SU-DHL-6 (cell line): ENCODE measurements around the gene BCAS3.

Experiments
- EZH2phosphoT487 ChIP-seq: fragments of 200-600 bp; sonication (generic), shearing (Covaris generic); conservative IDR thresholded peaks from 2 replicates; pipeline ENCODE4 v1.6.1; 2018; ENCODE audit warnings: mild to moderate bottlenecking, antibody characterized with exemption, low read length, moderate library complexity, mixed read lengths
- TF ChIP-seq, protein P1 (sequence below): fragments of 200-600 bp; sonication (generic); IDR thresholded peaks from one replicate; pipeline ENCODE4 v1.5.1; 2017; ENCODE audit warnings: antibody characterized with exemption, mild to moderate bottlenecking, low read length, moderate library complexity; ENCODE audit not compliant: insufficient read depth, poor library complexity, severe bottlenecking

DNA sequence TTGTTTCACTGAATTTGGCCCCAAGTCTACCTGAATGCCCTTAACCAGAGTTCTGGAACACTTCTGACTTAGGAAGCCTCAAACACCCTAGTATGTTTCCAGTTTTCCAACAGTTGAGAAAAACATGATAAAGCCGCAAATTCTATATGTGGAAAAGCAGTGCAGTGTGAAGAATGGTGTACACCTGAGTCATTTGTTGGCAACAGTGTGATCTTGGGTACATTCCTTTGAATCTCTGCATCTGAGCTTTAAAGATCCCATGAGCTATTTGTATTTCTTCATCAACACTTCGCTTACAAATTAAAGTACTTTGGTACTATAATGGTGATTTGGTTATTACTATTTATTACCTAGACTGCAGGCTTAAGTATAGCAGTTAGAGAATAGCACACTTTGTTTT is 628.4 kb downstream of the BCAS3 start:
- TF ChIP-seq, protein P1, sequence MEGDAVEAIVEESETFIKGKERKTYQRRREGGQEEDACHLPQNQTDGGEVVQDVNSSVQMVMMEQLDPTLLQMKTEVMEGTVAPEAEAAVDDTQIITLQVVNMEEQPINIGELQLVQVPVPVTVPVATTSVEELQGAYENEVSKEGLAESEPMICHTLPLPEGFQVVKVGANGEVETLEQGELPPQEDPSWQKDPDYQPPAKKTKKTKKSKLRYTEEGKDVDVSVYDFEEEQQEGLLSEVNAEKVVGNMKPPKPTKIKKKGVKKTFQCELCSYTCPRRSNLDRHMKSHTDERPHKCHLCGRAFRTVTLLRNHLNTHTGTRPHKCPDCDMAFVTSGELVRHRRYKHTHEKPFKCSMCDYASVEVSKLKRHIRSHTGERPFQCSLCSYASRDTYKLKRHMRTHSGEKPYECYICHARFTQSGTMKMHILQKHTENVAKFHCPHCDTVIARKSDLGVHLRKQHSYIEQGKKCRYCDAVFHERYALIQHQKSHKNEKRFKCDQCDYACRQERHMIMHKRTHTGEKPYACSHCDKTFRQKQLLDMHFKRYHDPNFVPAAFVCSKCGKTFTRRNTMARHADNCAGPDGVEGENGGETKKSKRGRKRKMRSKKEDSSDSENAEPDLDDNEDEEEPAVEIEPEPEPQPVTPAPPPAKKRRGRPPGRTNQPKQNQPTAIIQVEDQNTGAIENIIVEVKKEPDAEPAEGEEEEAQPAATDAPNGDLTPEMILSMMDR = no peak
- no peak for TF ChIP-seq EZH2phosphoT487
